Coronary artery (tissue), 2 donors: Measurements from ENCODE around the gene SYDE1.
"Not testable (repeated sequence)": the region's sequence is repeated elsewhere in the genome, so short reads cannot be mapped to it uniquely, and the experiment has no call there.

Source experiments
- DNase-seq: peaks from one replicate; pipeline ENCODE4 v3.0.0-alpha.2; 2017; ENCODE audit warnings: low spot score
- H3K27ac ChIP-seq, 2 donors: fragments of 200-600 bp; sonication (generic); one replicate each; pipeline ENCODE4 v1.5.1; 2016 to 2019
- H3K4me3 ChIP-seq: fragments of 200-600 bp; sonication (generic); 2 replicates; pipeline ENCODE4 v1.5.1; 2016; ENCODE audit warnings: mild to moderate bottlenecking, moderate library complexity
- CTCF ChIP-seq: fragments of 200-600 bp; sonication (generic); IDR thresholded peaks from one replicate; pipeline ENCODE4 v1.5.1; 2019; ENCODE audit warnings: antibody characterized with exemption

SYDE1 gene

GRCh38 chr19:15087182-15087581, 20.0 kb upstream of the SYDE1 start:
- H3K27ac ChIP-seq = no peak overlapping the region
- TF ChIP-seq CTCF = no peak
- no peak overlapping the region for H3K4me3 ChIP-seq
- DNase-seq = no peak

GRCh38 chr19:15091918-15092753, 15.1 kb upstream of the SYDE1 start:
- Histone ChIP-seq H3K27ac (no peak overlapping the region), H3K4me3 (no peak overlapping the region)
- TF ChIP-seq CTCF = peak; percentile 36
- DNase-seq = no peak

GRCh38 chr19:15093001-15093400, 14.2 kb upstream of the SYDE1 start:
- H3K27ac ChIP-seq = no peak overlapping the region
- no peak for DNase-seq
- no peak for TF ChIP-seq CTCF
- H3K4me3 ChIP-seq = no peak overlapping the region

- Histone ChIP-seq H3K4me3 (no peak overlapping the region), H3K27ac (no peak overlapping the region)
- TF ChIP-seq CTCF = no peak
- DNase-seq = no peak
These were observed 11.0 kb upstream of the SYDE1 start for GRCh38 chr19:15096223-15096622.

- DNase-seq, H3K4me3 ChIP-seq, H3K27ac ChIP-seq: not testable (repeated sequence)
These were observed 9.2 kb upstream of the SYDE1 start for GRCh38 chr19:15097980-15098379.

- no peak for TF ChIP-seq CTCF
- no peak for DNase-seq
- Histone ChIP-seq H3K4me3 (no peak overlapping the region), H3K27ac (no peak overlapping the region)
These were observed 8.7 kb upstream of the SYDE1 start for GRCh38 chr19:15098460-15098859.

GRCh38 chr19:15099017-15099582, 8.1 kb upstream of the SYDE1 start:
- DNase-seq = no peak
- no peak for TF ChIP-seq CTCF
- Histone ChIP-seq H3K27ac (no peak overlapping the region), H3K4me3 (no peak overlapping the region)
